Left lung (tissue), 10 donors: ENCODE results near the gene C5AR1. TPM values are rescaled to one million over a fixed set of nuclear protein-coding genes. Genes with fewer than 3 reads are reported as not detected.
A peak's percentile ranks its signal among the peaks of the same experiment; 100 is the strongest.

ENCODE experiments used
- ATAC-seq: fragments of 200-7000 bp; cut with Tn5 transposase; one replicate; pipeline ENCODE4 v1.9.1; 2020; ENCODE audit warnings: moderate library complexity
- DNase-seq, 4 donors: peaks; one replicate each; pipeline ENCODE4 v3.0.0-alpha.2; 2013 to 2020
- H3K27ac ChIP-seq, 2 donors: fragments of 200-600 bp; sonication (generic) in 1 of 2; one replicate each; pipeline versions ENCODE4 v1.5.0 to v1.8.0; 2020 to 2021
- H3K27me3 ChIP-seq, 2 donors: fragments of 200-600 bp; sonication (generic) in 1 of 2; one replicate each; pipeline versions ENCODE4 v1.5.0 to v1.8.0; 2020 to 2021
- H3K36me3 ChIP-seq, 2 donors: fragments of 200-600 bp; sonication (generic) in 1 of 2; one replicate each; pipeline versions ENCODE4 v1.5.0 to v1.8.0; 2020 to 2021
- H3K4me1 ChIP-seq, 2 donors: fragments of 200-600 bp; one replicate each; pipeline ENCODE4 v1.8.0; 2021
- H3K4me3 ChIP-seq, 2 donors: fragments of 200-600 bp; sonication (generic) in 1 of 2; one replicate each; pipeline versions ENCODE4 v1.5.0 to v1.8.0; 2020 to 2021; ENCODE audit warnings: mild to moderate bottlenecking in 1 of 2
- H3K9me3 ChIP-seq, 2 donors: fragments of 200-600 bp; sonication (generic) in 1 of 2; one replicate each; pipeline versions ENCODE4 v1.5.0 to v1.8.0; 2020 to 2021
- CTCF ChIP-seq, 2 donors: fragments of 200-600 bp; sonication (generic) in 1 of 2; IDR thresholded peaks; one replicate each; pipeline versions ENCODE4 v1.5.0 to v1.8.0; 2021; ENCODE audit warnings: antibody characterized with exemption in 2 of 2
- intact Hi-C, 2 donors: fragments of 100-400 bp; cut with DNase I; formaldehyde crosslinking; loops; one replicate each; pipeline versions ENCODE4 v1.11.2 to v1.14.2; 2022
- polyA plus RNA-seq, 6 donors: library from polyadenylated mRNA; unstranded; fragments of 120-200 nt; gene quantifications; one replicate each; pipeline ENCODE4 v1.2.1, GENCODE V29; 2013; ENCODE audit not compliant: insufficient read length in 6 of 6
- total RNA-seq, 2 donors: library from RNA; stranded (reverse); fragmentation: NEBNext Ultra II Directional; extraction: Animal tissue kit (Norgen Biotek cat#: 25700); gene quantifications; one replicate each; pipeline ENCODE4 v1.2.1, GENCODE V29; 2021
- donor health status: DM: no; HTN: yes; CAD: no.
- donor health status: DM: no; HTN: no; CAD: no.

The C5AR1 gene
- total and polyA plus RNA-seq, 8 donors = 2.0 to 110 (median 3.5) TPM

- intact Hi-C loops = no loop called here
- ATAC-seq (no peak), DNase-seq (no peak)
- no peaks in the 10 kb centered on the region for H3K9me3 ChIP-seq
- TF ChIP-seq CTCF (IDR thresholded peaks at IDR 0.05) = no peak
- peaks cover 0 to 32% of the 10 kb centered on the region in 2 donors for H3K36me3 ChIP-seq
- peaks cover 0 to 53% of the 10 kb centered on the region in 2 donors for H3K4me1 ChIP-seq
- peak overlapping the region in 1 of 2 donors; percentile 4 for H3K4me3 ChIP-seq
- peak overlapping the region; percentile 33 to 69 for H3K27ac ChIP-seq
- H3K27me3 ChIP-seq = peaks cover 0 to 5% of the 10 kb centered on the region in 2 donors
Measured at GRCh38 chr19:47323409-47323808, 13.7 kb downstream of the C5AR1 start.

- intact Hi-C loops = no loop called here
Measured at GRCh38 chr19:47323872-47324271, 14.2 kb downstream of the C5AR1 start.

GRCh38 chr19:47324502-47324901, 14.8 kb downstream of the C5AR1 start:
- intact Hi-C loops = no loop called here
- Histone ChIP-seq H3K4me3 (peak overlapping the region in 1 of 2 donors; percentile 4), H3K27me3 (peaks cover 0 to 5% of the 10 kb centered on the region in 2 donors), H3K4me1 (peaks cover 0 to 51% of the 10 kb centered on the region in 2 donors), H3K27ac (peak overlapping the region; percentile 46 to 69), H3K36me3 (peaks cover 0 to 21% of the 10 kb centered on the region in 2 donors), H3K9me3 (no peaks in the 10 kb centered on the region)
- TF ChIP-seq CTCF (IDR thresholded peaks at IDR 0.05) = no peak
- ATAC-seq (peak; percentile 75), DNase-seq (peak in 2 of 4 donors; percentile 78 to 83)

More at GRCh38 chr19:47323872-47324271, 14.2 kb downstream of the C5AR1 start:
- H3K4me3 ChIP-seq = peak overlapping the region in 1 of 2 donors; percentile 4
- peak in 1 of 4 donors; percentile 82 for DNase-seq
- peaks cover 0 to 28% of the 10 kb centered on the region in 2 donors for H3K36me3 ChIP-seq
- peak; percentile 51 for ATAC-seq
- peaks cover 0 to 49% of the 10 kb centered on the region in 2 donors for H3K4me1 ChIP-seq
- H3K9me3 ChIP-seq = no peaks in the 10 kb centered on the region
- peaks cover 0 to 5% of the 10 kb centered on the region in 2 donors for H3K27me3 ChIP-seq
- peak overlapping the region; percentile 46 to 69 for H3K27ac ChIP-seq
- no peak for TF ChIP-seq CTCF (IDR thresholded peaks at IDR 0.05)

- no peaks in the 10 kb centered on the region for H3K36me3 ChIP-seq
- no peak overlapping the region for H3K4me3 ChIP-seq
- no peaks in the 10 kb centered on the region for H3K27me3 ChIP-seq
- intact Hi-C loops = no loop called here
- no peaks in the 10 kb centered on the region for H3K9me3 ChIP-seq
- TF ChIP-seq CTCF (IDR thresholded peaks at IDR 0.05) = no peak
- H3K27ac ChIP-seq = peak overlapping the region; percentile 67 to 86
- DNase-seq = no peak
- H3K4me1 ChIP-seq = peaks cover 0 to 40% of the 10 kb centered on the region in 2 donors
- peak; percentile 77 for ATAC-seq
Measured at GRCh38 chr19:47330466-47330869, 20.8 kb downstream of the C5AR1 start.

GRCh38 chr19:47331490-47331889, 21.8 kb downstream of the C5AR1 start:
- intact Hi-C loops = no loop called here

More at GRCh38 chr19:47331490-47331889, 21.8 kb downstream of the C5AR1 start:
- no peak for ATAC-seq
- peak overlapping the region in 1 of 2 donors; percentile 86 for H3K27ac ChIP-seq
- H3K27me3 ChIP-seq = no peaks in the 10 kb centered on the region
- H3K4me1 ChIP-seq = peaks cover 0 to 47% of the 10 kb centered on the region in 2 donors
- DNase-seq = no peak
- H3K4me3 ChIP-seq = no peak overlapping the region
- H3K36me3 ChIP-seq = no peaks in the 10 kb centered on the region
- no peaks in the 10 kb centered on the region for H3K9me3 ChIP-seq
- TF ChIP-seq CTCF (IDR thresholded peaks at IDR 0.05) = no peak
